ENCODE results near the gene PP2D1.

Gene PP2D1

GRCh38 chr3:20012164-20012563 lies at the start of gene PP2D1:
TSS of gene PP2D1 (minus strand) at chr3:20012264. CDS start at chr3:20012072, 192 bp downstream.
- Histone ChIP-seq H3K27ac (no peak within 1 kb of the TSS), H3K36me3 (replicated peaks) (no peaks in the 10 kb centered on the region), H3K27me3 (replicated peaks) (no peaks in the 10 kb centered on the region), H3K4me3 (ENCODE audit: low read depth, low read length) (no peak within 1 kb of the TSS)
- in situ Hi-C loops (cut with HindIII; ENCODE audit: low pct_ligation_motif_present, low sequenced_read_pairs): no loop called here
- no peak for TF ChIP-seq CTCF (IDR thresholded peaks at IDR 0.05; ENCODE audit: low read depth, low read length, missing control alignments)
- DNase-seq: no peak

- TF ChIP-seq CTCF (IDR thresholded peaks at IDR 0.05; ENCODE audit: low read depth, low read length, missing control alignments): no peak
- no peak overlapping the region for H3K27ac ChIP-seq
- DNase-seq: no peak
- H3K36me3 ChIP-seq (replicated peaks): no peaks in the 10 kb centered on the region
- H3K4me3 ChIP-seq (ENCODE audit: low read depth, low read length): no peak overlapping the region
- H3K27me3 ChIP-seq (replicated peaks): no peaks in the 10 kb centered on the region
- in situ Hi-C loops (cut with HindIII; ENCODE audit: low pct_ligation_motif_present, low sequenced_read_pairs): no loop called here
These were observed 49.1 kb upstream of the PP2D1 start for GRCh38 chr3:20060974-20061685.

- no peaks in the 10 kb centered on the region for H3K27me3 ChIP-seq (replicated peaks)
- TF ChIP-seq CTCF (IDR thresholded peaks at IDR 0.05; ENCODE audit: low read depth, low read length, missing control alignments): no peak
- H3K4me3 ChIP-seq (ENCODE audit: low read depth, low read length): no peak overlapping the region
- H3K27ac ChIP-seq: no peak overlapping the region
- DNase-seq: no peak
- H3K36me3 ChIP-seq (replicated peaks): no peaks in the 10 kb centered on the region
- in situ Hi-C loops (cut with HindIII; ENCODE audit: low pct_ligation_motif_present, low sequenced_read_pairs): no loop called here
These were observed 47.9 kb upstream of the PP2D1 start for GRCh38 chr3:20059929-20060328.

GRCh38 chr3:20057612-20058180 lies 45.6 kb upstream of the PP2D1 start:
- DNase-seq: no peak
- Histone ChIP-seq H3K36me3 (replicated peaks) (no peaks in the 10 kb centered on the region), H3K4me3 (ENCODE audit: low read depth, low read length) (no peak overlapping the region), H3K27me3 (replicated peaks) (no peaks in the 10 kb centered on the region), H3K27ac (no peak overlapping the region)
- no peak for TF ChIP-seq CTCF (IDR thresholded peaks at IDR 0.05; ENCODE audit: low read depth, low read length, missing control alignments)
- in situ Hi-C loops (cut with HindIII; ENCODE audit: low pct_ligation_motif_present, low sequenced_read_pairs): no loop called here

- H3K27me3 ChIP-seq (replicated peaks): no peaks in the 10 kb centered on the region
- in situ Hi-C loops (cut with HindIII; ENCODE audit: low pct_ligation_motif_present, low sequenced_read_pairs): no loop called here
- peak; percentile 76 for DNase-seq
These were observed 44.9 kb upstream of the PP2D1 start for GRCh38 chr3:20056725-20057611.

More at GRCh38 chr3:20056725-20057611, 44.9 kb upstream of the PP2D1 start:
- Histone ChIP-seq H3K4me3 (ENCODE audit: low read depth, low read length) (no peak overlapping the region), H3K36me3 (replicated peaks) (no peaks in the 10 kb centered on the region), H3K27ac (no peak overlapping the region)
- no peak for TF ChIP-seq CTCF (IDR thresholded peaks at IDR 0.05; ENCODE audit: low read depth, low read length, missing control alignments)
